ENCODE measurements around the gene CARD19.

The CARD19 gene

DNA sequence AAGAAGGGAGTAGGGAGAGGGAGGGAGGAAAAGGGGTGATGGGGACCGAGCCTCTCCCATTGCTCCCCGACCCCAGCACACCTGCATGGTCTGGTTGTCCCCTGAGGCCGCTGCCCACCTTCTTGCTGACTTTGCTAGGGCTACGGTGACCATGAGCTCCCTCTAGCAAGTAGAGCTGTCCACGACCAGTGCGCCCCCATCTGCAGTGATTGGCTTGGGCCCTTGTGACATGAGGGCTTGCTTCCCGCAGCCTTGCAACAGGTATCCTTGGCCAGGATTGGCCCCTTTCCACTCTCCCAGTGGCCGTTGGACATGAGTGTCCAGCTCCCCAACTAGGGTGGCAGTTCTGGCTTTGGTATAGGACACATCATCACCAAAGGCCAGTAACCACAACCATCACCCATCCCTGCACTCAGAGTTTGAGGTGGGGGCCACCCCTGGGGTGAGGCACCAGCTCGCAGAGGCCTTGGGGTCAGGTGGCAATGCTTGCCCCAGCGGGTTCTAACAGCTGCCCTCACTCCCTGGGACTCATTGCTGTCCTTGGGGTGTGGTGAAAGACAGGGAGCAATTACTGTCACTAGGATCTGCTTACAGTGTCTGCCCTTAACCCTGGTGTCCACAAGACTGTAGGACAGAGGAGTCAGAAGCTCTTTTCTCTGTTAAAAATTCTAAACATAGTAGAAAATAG lies 55.2 kb downstream of the CARD19 start:
- Histone ChIP-seq H3K27ac (ENCODE audit: low read depth, low read length) (no peak overlapping the region), H3K36me3 (ENCODE audit: control insufficient read depth in 5 of 5, insufficient read depth in 5 of 5, low read length in 5 of 5) (no peaks in the 10 kb centered on the region), H3K9ac (ENCODE audit: low read length in 5 of 5) (no peak overlapping the region), H3K4me3 (ENCODE audit: low read depth in 1 of 5, low read length in 5 of 5) (no peak overlapping the region), H3K4me1 (ENCODE audit: control insufficient read depth in 5 of 5, insufficient read depth in 5 of 5, low read length in 5 of 5) (peaks cover 0 to 3% (median 0%) of the 10 kb centered on the region in 5 donors), H3K9me3 (ENCODE audit: control insufficient read depth in 5 of 5, low read length in 5 of 5) (peaks cover 0 to 6% (median 3%) of the 10 kb centered on the region in 5 donors), H3K27me3 (ENCODE audit: control insufficient read depth in 5 of 5, insufficient read depth in 4 of 5, low read length in 5 of 5) (peaks cover 0 to 6% (median 0%) of the 10 kb centered on the region in 5 donors)

DNA sequence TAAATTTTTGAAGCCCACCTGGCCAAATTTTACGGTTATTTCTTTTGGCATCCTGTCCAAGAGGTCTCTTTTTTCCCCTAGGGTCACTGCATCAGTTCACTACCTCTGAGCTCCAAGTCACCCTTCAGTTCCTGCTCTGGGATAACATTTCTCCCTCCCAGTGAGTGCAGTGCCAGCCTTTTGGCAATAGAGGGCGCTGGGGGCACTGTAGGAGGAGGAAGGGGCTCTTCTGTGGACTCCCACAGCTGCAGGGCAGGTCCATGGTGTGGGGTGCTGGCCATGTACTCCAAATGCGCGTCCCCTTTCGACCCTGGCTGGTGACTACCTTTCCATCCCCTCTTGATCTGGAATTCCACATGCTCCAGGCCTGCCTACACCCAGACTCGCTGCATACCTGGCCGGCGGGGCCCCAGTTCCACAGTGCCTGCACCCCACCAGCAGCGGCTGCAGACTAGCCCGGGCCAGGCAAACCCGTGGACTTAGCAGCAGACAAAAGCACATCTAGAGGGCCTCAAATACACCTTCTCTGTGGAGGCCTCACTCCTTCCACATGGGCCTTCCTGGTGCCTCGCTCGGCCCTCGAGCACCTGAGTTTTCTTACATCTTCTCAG lies 58.4 kb downstream of the CARD19 start:
- Histone ChIP-seq H3K27ac (ENCODE audit: low read depth, low read length) (no peak overlapping the region), H3K36me3 (ENCODE audit: control insufficient read depth in 5 of 5, insufficient read depth in 5 of 5, low read length in 5 of 5) (no peaks in the 10 kb centered on the region), H3K4me3 (ENCODE audit: low read depth in 1 of 5, low read length in 5 of 5) (no peak overlapping the region), H3K4me1 (ENCODE audit: control insufficient read depth in 5 of 5, insufficient read depth in 5 of 5, low read length in 5 of 5) (peaks cover 0 to 3% (median 0%) of the 10 kb centered on the region in 5 donors), H3K9me3 (ENCODE audit: control insufficient read depth in 5 of 5, low read length in 5 of 5) (peaks cover 0 to 5% (median 0%) of the 10 kb centered on the region in 5 donors), H3K27me3 (ENCODE audit: control insufficient read depth in 5 of 5, insufficient read depth in 4 of 5, low read length in 5 of 5) (peaks cover 0 to 6% (median 0%) of the 10 kb centered on the region in 5 donors), H3K9ac (ENCODE audit: low read length in 5 of 5) (no peak overlapping the region)

DNA sequence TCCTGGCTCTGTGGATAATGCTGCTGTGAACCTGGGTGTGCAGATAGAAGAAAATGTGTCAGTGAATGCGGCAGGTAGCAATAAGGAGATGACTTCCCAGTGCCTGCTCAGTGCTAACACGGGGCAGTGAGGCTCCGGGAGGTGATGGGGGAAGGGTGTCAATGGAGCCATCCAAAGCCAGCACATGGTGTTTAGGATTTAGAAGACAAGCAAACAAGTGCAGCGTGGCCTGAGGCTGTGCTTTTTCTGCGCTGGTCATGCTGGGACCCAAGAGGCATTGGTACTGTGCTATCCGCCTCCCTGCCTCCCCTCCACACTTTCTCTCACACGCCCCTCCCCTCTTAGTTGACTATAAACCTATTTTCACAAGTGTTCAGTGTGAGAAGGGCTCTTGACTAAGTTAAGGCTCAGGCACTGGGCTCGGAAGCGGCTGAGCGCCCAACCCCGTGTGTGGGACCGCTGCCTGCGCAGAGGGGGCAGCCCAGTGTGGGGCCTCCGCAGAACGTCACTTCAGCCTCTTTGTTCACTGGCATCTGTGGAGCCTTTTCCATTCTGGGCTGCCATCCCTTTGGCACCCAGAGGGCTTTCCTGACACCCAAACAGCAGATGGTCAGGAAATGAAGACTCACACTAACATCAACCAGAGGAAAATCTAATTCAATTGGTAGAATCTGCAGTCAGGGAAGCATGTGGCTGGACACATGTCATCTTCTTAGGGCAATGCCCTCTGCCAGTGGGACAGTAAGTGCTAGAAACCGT lies 59.9 kb downstream of the CARD19 start:
- no peak overlapping the region for H3K4me3 ChIP-seq (ENCODE audit: low read depth in 1 of 5, low read length in 5 of 5)
- peaks cover 0 to 6% (median 3%) of the 10 kb centered on the region in 5 donors for H3K4me1 ChIP-seq (ENCODE audit: control insufficient read depth in 5 of 5, insufficient read depth in 5 of 5, low read length in 5 of 5)
- no peak overlapping the region for H3K27ac ChIP-seq (ENCODE audit: low read depth, low read length)
- H3K9ac ChIP-seq (ENCODE audit: low read length in 5 of 5) = no peak overlapping the region
- H3K9me3 ChIP-seq (ENCODE audit: control insufficient read depth in 5 of 5, low read length in 5 of 5) = peaks cover 0 to 5% (median 0%) of the 10 kb centered on the region in 5 donors
- no peaks in the 10 kb centered on the region for H3K36me3 ChIP-seq (ENCODE audit: control insufficient read depth in 5 of 5, insufficient read depth in 5 of 5, low read length in 5 of 5)
- H3K27me3 ChIP-seq (ENCODE audit: control insufficient read depth in 5 of 5, insufficient read depth in 4 of 5, low read length in 5 of 5) = peaks cover 0 to 4% (median 0%) of the 10 kb centered on the region in 5 donors

DNA sequence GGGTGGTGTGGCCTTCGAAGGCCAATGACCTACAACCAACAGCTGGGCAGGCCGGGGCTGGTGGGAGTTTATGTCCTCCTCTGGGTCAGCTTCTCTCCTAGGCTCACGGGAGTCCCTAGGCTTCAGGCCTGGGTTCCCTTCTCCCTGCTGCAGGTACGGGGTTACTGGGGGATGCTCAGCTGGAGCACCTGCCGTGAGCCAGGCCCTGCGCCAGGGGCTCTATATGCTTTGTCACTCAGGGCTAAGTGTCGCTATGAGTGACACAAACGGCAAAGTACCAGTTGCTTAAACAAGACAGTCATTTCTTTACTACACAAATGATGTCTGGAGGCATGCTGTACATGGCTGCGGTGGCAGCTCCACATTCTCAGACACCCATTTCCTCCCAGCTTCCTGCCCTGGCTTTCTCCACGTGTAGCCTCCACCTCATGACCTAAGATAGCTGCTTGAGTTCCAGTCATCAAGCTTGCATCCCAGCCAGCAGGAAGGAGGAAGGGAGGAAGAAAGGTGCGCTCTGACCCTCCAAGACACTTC lies 60.5 kb downstream of the CARD19 start:
- no peaks in the 10 kb centered on the region for H3K27me3 ChIP-seq (ENCODE audit: control insufficient read depth in 5 of 5, insufficient read depth in 4 of 5, low read length in 5 of 5)
- H3K9ac ChIP-seq (ENCODE audit: low read length in 5 of 5) = no peak overlapping the region
- peaks cover 0 to 6% (median 3%) of the 10 kb centered on the region in 5 donors for H3K4me1 ChIP-seq (ENCODE audit: control insufficient read depth in 5 of 5, insufficient read depth in 5 of 5, low read length in 5 of 5)
- no peak overlapping the region for H3K4me3 ChIP-seq (ENCODE audit: low read depth in 1 of 5, low read length in 5 of 5)
- H3K36me3 ChIP-seq (ENCODE audit: control insufficient read depth in 5 of 5, insufficient read depth in 5 of 5, low read length in 5 of 5) = no peaks in the 10 kb centered on the region
- no peak overlapping the region for H3K27ac ChIP-seq (ENCODE audit: low read depth, low read length)
- H3K9me3 ChIP-seq (ENCODE audit: control insufficient read depth in 5 of 5, low read length in 5 of 5) = peaks cover 0 to 5% (median 0%) of the 10 kb centered on the region in 5 donors

DNA sequence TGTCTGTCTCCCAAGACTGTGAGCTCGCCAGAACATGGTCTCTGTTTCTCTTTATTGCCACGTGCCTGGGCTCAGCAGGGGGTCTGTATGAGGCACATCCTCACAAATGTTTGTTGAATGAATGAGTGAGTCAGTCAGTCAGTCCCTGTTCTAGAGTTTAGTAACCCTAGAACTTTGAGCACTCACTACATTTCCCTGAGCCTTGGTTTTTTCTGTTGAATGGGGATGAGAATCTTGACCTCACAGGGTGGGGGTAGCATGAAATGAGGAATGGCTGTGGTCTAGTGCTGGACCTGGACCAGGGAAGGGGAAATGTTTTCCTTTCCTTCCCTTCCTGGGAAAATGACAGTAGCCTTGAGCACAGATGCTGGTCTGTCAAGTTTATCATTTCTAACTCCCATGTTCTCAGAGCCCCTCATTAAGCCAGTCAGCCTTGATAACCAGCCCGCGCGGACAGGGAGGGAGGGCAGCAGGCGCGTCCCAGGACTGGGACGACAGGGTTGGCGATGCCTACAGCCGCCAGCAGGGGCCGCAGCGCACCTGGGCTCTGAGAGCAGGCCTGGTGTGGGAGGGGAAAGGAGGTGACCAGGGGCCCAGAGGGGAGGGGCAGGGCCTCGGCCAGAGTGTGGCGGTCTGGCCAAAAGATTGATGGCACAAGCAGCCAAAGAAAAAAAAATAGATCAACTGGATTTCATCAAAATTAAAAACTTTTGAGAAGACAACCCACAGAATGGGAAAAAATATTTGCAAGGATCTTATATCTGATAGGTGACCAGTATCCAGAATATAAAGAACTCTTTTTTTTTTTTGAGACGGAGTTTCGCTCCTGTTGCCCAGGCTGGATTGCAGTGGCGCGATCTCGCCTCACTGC lies 63.8 kb downstream of the CARD19 start:
- H3K4me1 ChIP-seq (ENCODE audit: control insufficient read depth in 5 of 5, insufficient read depth in 5 of 5, low read length in 5 of 5) = peaks cover 0 to 6% (median 3%) of the 10 kb centered on the region in 5 donors
- peak overlapping the region in 1 of 5 donors; percentile 12 for H3K9ac ChIP-seq (ENCODE audit: low read length in 5 of 5)
- H3K9me3 ChIP-seq (ENCODE audit: control insufficient read depth in 5 of 5, low read length in 5 of 5) = peaks cover 0 to 5% (median 0%) of the 10 kb centered on the region in 5 donors
- peak overlapping the region in 1 of 5 donors; percentile 6 for H3K4me3 ChIP-seq (ENCODE audit: low read depth in 1 of 5, low read length in 5 of 5)
- H3K27ac ChIP-seq (ENCODE audit: low read depth, low read length) = no peak overlapping the region
- no peaks in the 10 kb centered on the region for H3K27me3 ChIP-seq (ENCODE audit: control insufficient read depth in 5 of 5, insufficient read depth in 4 of 5, low read length in 5 of 5)
- H3K36me3 ChIP-seq (ENCODE audit: control insufficient read depth in 5 of 5, insufficient read depth in 5 of 5, low read length in 5 of 5) = no peaks in the 10 kb centered on the region

DNA sequence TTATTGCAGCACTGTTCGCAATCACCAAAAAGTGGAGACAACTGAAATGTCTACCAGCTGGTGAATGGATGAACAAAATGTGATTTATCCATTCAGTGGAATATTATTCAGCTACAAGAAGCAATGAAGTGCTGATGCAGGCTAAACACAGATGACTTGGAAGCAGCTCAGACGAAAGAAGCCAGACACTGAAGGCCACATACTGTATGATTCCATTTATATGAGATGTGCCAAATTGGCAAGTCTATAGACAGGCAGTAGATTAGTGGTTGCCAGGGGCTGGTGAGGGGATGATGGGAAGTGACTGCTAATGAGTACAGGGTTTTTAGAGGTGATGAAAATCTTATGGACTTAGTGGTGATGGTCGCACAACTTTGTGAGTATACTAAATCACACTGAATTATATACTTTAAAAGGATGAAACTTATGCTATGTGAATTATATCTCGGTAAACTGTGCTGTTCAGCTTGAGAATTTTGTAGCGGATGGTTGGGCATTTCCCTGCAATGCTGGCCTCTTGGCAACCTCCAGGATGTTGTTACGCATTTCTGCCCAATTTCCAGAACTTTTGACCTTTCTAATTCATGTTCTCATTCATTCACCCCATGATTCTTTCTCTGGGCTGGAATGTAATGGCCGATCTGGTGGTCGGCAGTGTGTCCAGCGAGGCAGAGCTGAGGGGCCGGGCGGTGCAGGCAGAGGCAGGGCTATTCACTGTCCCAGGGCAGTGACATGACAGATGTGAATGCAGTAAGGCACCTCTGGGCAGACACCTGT lies 66.0 kb downstream of the CARD19 start:
- no peak overlapping the region for H3K4me3 ChIP-seq (ENCODE audit: low read depth in 1 of 5, low read length in 5 of 5)
- H3K36me3 ChIP-seq (ENCODE audit: control insufficient read depth in 5 of 5, insufficient read depth in 5 of 5, low read length in 5 of 5) = no peaks in the 10 kb centered on the region
- H3K9ac ChIP-seq (ENCODE audit: low read length in 5 of 5) = no peak overlapping the region
- H3K27me3 ChIP-seq (ENCODE audit: control insufficient read depth in 5 of 5, insufficient read depth in 4 of 5, low read length in 5 of 5) = no peaks in the 10 kb centered on the region
- H3K27ac ChIP-seq (ENCODE audit: low read depth, low read length) = no peak overlapping the region
- no peaks in the 10 kb centered on the region for H3K9me3 ChIP-seq (ENCODE audit: control insufficient read depth in 5 of 5, low read length in 5 of 5)
- H3K4me1 ChIP-seq (ENCODE audit: control insufficient read depth in 5 of 5, insufficient read depth in 5 of 5, low read length in 5 of 5) = peaks cover 0 to 6% (median 3%) of the 10 kb centered on the region in 5 donors
